K562 (cell line): Measurements from ENCODE around the gene DPPA2. TPM values are rescaled to one million over a fixed set of nuclear protein-coding genes. Genes with fewer than 3 reads are reported as not detected.

Experiments
- ATAC-seq: fragments of 200-7000 bp; cut with Tn5 transposase; 3 replicates; pipeline ENCODE4 v1.9.1; 2020; ENCODE audit warnings: moderate library complexity
- BruUV-seq: library from RNA; stranded (reverse); fragments of 400-500 nt; replicated peaks from 2 replicates; lab custom pipeline; 2021; lab: Mats Ljungman, UMichigan
- CTCF ChIA-PET: fragments of 300-600 bp; formaldehyde crosslinking; extraction: SDS; loops from one replicate; lab custom pipeline; 2021; ENCODE audit warnings: low intra/inter-chr PET ratio; lab: Yijun Ruan, JAX
- POLR2A ChIA-PET: fragments of 300-600, 350-650 bp; sonication (Branson Sonifier 250); formaldehyde crosslinking; extraction: SDS; loops from one replicate; lab custom pipeline; 2021; ENCODE audit warnings: antibody characterized with exemption, inconsistent platforms; lab: Yijun Ruan, JAX
- DNase-seq, 4 experiments: peaks; one replicate each; pipeline versions ENCODE4 v3.0.0 to v3.0.0-alpha.2; 2011 to 2018; ENCODE audit warnings: low spot score in 3 of 4, mixed read lengths in 3 of 4; ENCODE audit errors: extremely low read depth in 1 of 4
- FAIRE-seq: peaks from 2 replicates; lab custom pipeline; 2011; peaks lifted over from hg19 to GRCh38; lab: Jason Lieb, UNC
- H2AFZ ChIP-seq: 2 replicates; pipeline ENCODE4 v1.6.0; 2011; ENCODE audit warnings: low read depth, low read length, control low read depth, inconsistent platforms
- H3K27ac ChIP-seq: fragments of 200-600 bp; 3 replicates; pipeline ENCODE4 v1.8.0; 2011; ENCODE audit warnings: low read depth, mild to moderate bottlenecking, control low read depth, inconsistent platforms, low read length, moderate library complexity, mixed read lengths; ENCODE audit errors: extremely low read depth
- H3K27me3 ChIP-seq, 2 experiments: fragments of 300-600 bp in 1 of 2; 2 replicates in 1 of 2; 3 replicates in 1 of 2; pipeline versions ENCODE4 v1.6.0 to v1.8.0; 2011; ENCODE audit warnings: inconsistent platforms in 2 of 2, low read length in 2 of 2, mild to moderate bottlenecking in 1 of 2, mixed read lengths in 1 of 2, moderate library complexity in 1 of 2; ENCODE audit not compliant: control insufficient read depth in 2 of 2, insufficient read depth in 2 of 2
- H3K36me3 ChIP-seq: fragments of 300-600 bp; 3 replicates; pipeline ENCODE4 v1.8.0; 2011; ENCODE audit warnings: mild to moderate bottlenecking, low read length, inconsistent platforms; ENCODE audit not compliant: control insufficient read depth, insufficient read depth
- H3K4me1 ChIP-seq, 2 experiments: fragments of 200-600 bp in 1 of 2; replicated peaks in 1 of 2; 2 replicates in 1 of 2; 3 replicates in 1 of 2; pipeline versions ENCODE4 v1.5.1 to v1.8.0; 2011; ENCODE audit warnings: inconsistent platforms in 2 of 2, low read length in 2 of 2, mild to moderate bottlenecking in 1 of 2, mixed read lengths in 1 of 2, moderate library complexity in 1 of 2; ENCODE audit not compliant: control insufficient read depth in 2 of 2, insufficient read depth in 2 of 2
- H3K4me2 ChIP-seq: 2 replicates; pipeline ENCODE4 v1.6.1; 2011; ENCODE audit warnings: low read length, control low read depth, inconsistent platforms, mixed read lengths; ENCODE audit not compliant: insufficient read depth
- H3K4me3 ChIP-seq: fragments of 200-600 bp; sonication (generic), shearing (Covaris generic); 2 replicates; pipeline ENCODE4 v1.5.1; 2016; ENCODE audit warnings: control low read depth, inconsistent platforms
- H3K79me2 ChIP-seq: fragments of 200-600 bp; 3 replicates; pipeline ENCODE4 v1.8.0; 2011; ENCODE audit warnings: low read length, inconsistent platforms; ENCODE audit not compliant: control insufficient read depth, insufficient read depth
- H3K9ac ChIP-seq, 2 experiments: 2 replicates each; pipeline versions ENCODE4 v1.6.0 to v1.6.1; 2011; ENCODE audit warnings: low read depth in 2 of 2, low read length in 2 of 2, control low read depth in 1 of 2, inconsistent platforms in 1 of 2, mild to moderate bottlenecking in 1 of 2, mixed read lengths in 1 of 2; ENCODE audit not compliant: insufficient read depth in 1 of 2
- H3K9me1 ChIP-seq: one replicate; pipeline ENCODE4 v1.6.0; 2011; ENCODE audit warnings: inconsistent platforms, mild to moderate bottlenecking, low read length, moderate library complexity; ENCODE audit not compliant: control insufficient read depth, insufficient read depth
- H3K9me3 ChIP-seq: replicated peaks from 2 replicates; pipeline ENCODE4 v1.5.1; 2011; ENCODE audit warnings: low read depth, low read length, inconsistent platforms; ENCODE audit not compliant: control insufficient read depth, insufficient read depth
- H4K20me1 ChIP-seq: replicated peaks from 2 replicates; pipeline ENCODE4 v1.6.1; 2011; ENCODE audit warnings: low read length, inconsistent platforms, mixed read lengths; ENCODE audit not compliant: control insufficient read depth, insufficient read depth
- C11orf30 ChIP-seq: fragments of 450-650 bp; IDR thresholded peaks from 2 replicates; pipeline ENCODE4 v1.6.1; 2016; ENCODE audit warnings: low read depth, mild to moderate bottlenecking
- ETV5 ChIP-seq: sonication (generic); formaldehyde crosslinking; IDR thresholded peaks from 2 replicates; pipeline ENCODE4 v1.4.0; 2020; ENCODE audit warnings: low read depth, mild to moderate bottlenecking, missing genetic modification reagents
- MCM7 ChIP-seq, 2 experiments: fragments of 450-650 bp; IDR thresholded peaks; 2 replicates each; pipeline ENCODE4 v1.6.1; 2016 to 2018
- RBM34 ChIP-seq: fragments of 200-400 bp; formaldehyde crosslinking; IDR thresholded peaks from 2 replicates; pipeline ENCODE4 v1.6.1; 2018; ENCODE audit warnings: low read length, borderline replicate concordance; ENCODE audit not compliant: insufficient read depth
- RNF2 ChIP-seq: sonication (generic); IDR thresholded peaks from 2 replicates; pipeline ENCODE4 v1.6.1; 2016
- THRAP3 ChIP-seq: fragments of 450-650 bp; IDR thresholded peaks from 2 replicates; pipeline ENCODE4 v1.6.1; 2016; ENCODE audit warnings: mild to moderate bottlenecking, inconsistent platforms, borderline replicate concordance
- ZBTB17 ChIP-seq: fragments of 450-650 bp; formaldehyde crosslinking; IDR thresholded peaks from 2 replicates; pipeline ENCODE4 v1.4.0; 2020; ENCODE audit warnings: mild to moderate bottlenecking
- ZFPM2 ChIP-seq: fragments of 250-450 bp; sonication (Bioruptor Pico); IDR thresholded peaks from 2 replicates; pipeline ENCODE4 v1.5.1; 2022; ENCODE audit warnings: mild to moderate bottlenecking
- ZNF23 ChIP-seq: fragments of 250-450 bp; sonication (Bioruptor Pico); IDR thresholded peaks from 2 replicates; pipeline ENCODE4 v1.4.0; 2020; ENCODE audit warnings: mild to moderate bottlenecking
- ZNF644 ChIP-seq: fragments of 200-800 bp; sonication (Bioruptor generic); IDR thresholded peaks from 2 replicates; pipeline ENCODE4 v1.6.1; 2016; ENCODE audit warnings: low read depth, missing genetic modification characterization, missing compliant biosample characterization
- ZNF785 ChIP-seq: fragments of 250-450 bp; sonication (Bioruptor Pico); IDR thresholded peaks from 2 replicates; pipeline ENCODE4 v1.4.0; 2020; ENCODE audit warnings: mild to moderate bottlenecking
- WGBS: fragments of 100-300 bp; shearing (Covaris generic); methylation state at CpG from one replicate; pipeline ENCODE4 v1.1.6; 2016; ENCODE audit warnings: low coverage, mixed read lengths; ENCODE audit not compliant: insufficient coverage; ENCODE audit errors: missing lambda C conversion rate; 5-methylcytosine and 5-hydroxymethylcytosine counted together
- in situ Hi-C: fragments of 300-500 bp; cut with MboI; formaldehyde crosslinking; loops from 4 replicates; pipeline ENCODE4 v1.15.0; 2018; ENCODE audit warnings: inconsistent platforms, mixed read lengths
- intact Hi-C: fragments of 100-400 bp; cut with micrococcal nuclease; formaldehyde crosslinking; loops from 2 replicates; pipeline ENCODE4 v1.14.2; 2022
- polyA plus RNA-seq, 8 experiments: library from polyadenylated mRNA; depleted of rRNA in 4 of 8; stranded (reverse) in 5 of 8; unstranded in 3 of 8; fragments of >200 nt; fragmentation: Nextera tagmentation in 2 of 8; fragmentation: Illumina TruSeq in 1 of 8; extraction: Ambion mirVana in 2 of 8; extraction: Trizol in 1 of 8; gene quantifications; 2 replicates each; pipeline versions ENCODE4 v1.2.1 to v1.2.3, GENCODE V29; 2011 to 2014; ENCODE audit warnings: inconsistent platforms in 1 of 8, missing spikeins in 1 of 8
- total RNA-seq, 7 experiments: library from RNA; depleted of rRNA in 6 of 7; stranded (reverse); fragments of >200 nt in 6 of 7; fragmentation: Illumina TruSeq in 2 of 7; extraction: Trizol in 2 of 7; gene quantifications; 2 replicates each; pipeline versions ENCODE4 v1.2.1 to v1.2.3, GENCODE V29; 2011 to 2021; ENCODE audit warnings: low replicate concordance in 1 of 7

Gene DPPA2
- total and polyA plus RNA-seq, 9 of the 15 experiments (the other 6 are each of a cell fraction or from before 2014, with no cell fraction given): 0.04 TPM; not detected in 8

DNA sequence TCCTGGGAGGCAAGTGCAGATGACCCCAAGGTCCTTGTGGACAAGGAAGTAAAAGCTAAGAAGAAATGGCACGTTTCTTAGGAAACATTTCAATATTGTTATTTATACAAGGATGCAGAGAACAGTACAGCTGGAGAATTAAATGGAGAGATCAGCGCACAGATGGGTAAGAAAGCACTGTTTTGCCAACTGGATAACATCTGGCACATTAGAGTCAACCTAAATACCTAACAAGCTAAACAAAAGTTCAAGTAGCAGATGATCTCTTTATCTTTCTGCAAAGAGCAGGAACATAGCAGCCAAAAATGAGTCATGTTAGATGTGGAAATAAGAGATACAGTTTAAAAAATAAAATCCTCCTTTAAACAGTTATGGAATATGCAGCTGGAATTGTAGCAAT lies 36.7 kb upstream of the DPPA2 start:
- CTCF ChIA-PET: no interaction called here
- no TSS peak for BruUV-seq
- no peak for FAIRE-seq

DNA sequence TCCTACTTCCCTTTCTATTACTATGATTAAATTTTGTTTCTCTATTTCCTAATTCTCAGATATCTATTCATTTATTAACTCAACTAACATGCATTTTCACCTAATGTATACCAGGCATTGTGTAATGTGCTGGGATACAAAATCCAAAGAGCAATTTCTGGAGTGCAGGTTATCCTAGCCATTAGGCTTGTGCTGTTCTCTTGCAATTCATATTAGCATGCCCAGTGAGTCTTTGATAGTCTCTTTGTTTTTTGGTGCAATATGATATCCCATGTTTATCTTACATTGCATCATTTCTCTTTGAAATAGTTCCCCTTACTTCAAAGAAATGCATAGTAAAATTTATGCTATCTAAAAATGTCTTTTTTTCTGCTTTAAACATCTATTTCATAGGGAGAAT lies 34.9 kb upstream of the DPPA2 start:
- no peaks in the 10 kb centered on the region for H4K20me1 ChIP-seq
- no peak overlapping the region for H3K4me2 ChIP-seq
- H3K9me1 ChIP-seq: no peaks in the 10 kb centered on the region
- no TSS peak for BruUV-seq
- no peak overlapping the region for H3K4me3 ChIP-seq
- DNase-seq (no peak), ATAC-seq (no peak), FAIRE-seq (no peak)
- H3K4me1 ChIP-seq: no peaks in the 10 kb centered on the region
- H3K36me3 ChIP-seq: no peaks in the 10 kb centered on the region
- TF ChIP-seq ZNF644: no peak
- no peak for TF ChIP-seq ZFPM2 (CRISPR knock-in tag)
- TF ChIP-seq C11orf30: no peak
- no peak for TF ChIP-seq RNF2
- no peak for TF ChIP-seq THRAP3
- no peak overlapping the region for H3K27ac ChIP-seq
- in situ Hi-C loops (no loop called here), intact Hi-C loops (no loop called here)
- H3K9me3 ChIP-seq: no peaks in the 10 kb centered on the region
- no peak overlapping the region for H3K9ac ChIP-seq
- ChIA-PET CTCF (no interaction called here), POLR2A (no interaction called here)
- no peaks in the 10 kb centered on the region for H3K79me2 ChIP-seq
- no peaks in the 10 kb centered on the region for H3K27me3 ChIP-seq
- no peak overlapping the region for H2AFZ ChIP-seq

More for the DNA sequence above, 36.7 kb upstream of the DPPA2 start:
- no peak for TF ChIP-seq ZNF785 (CRISPR knock-in tag)
- TF ChIP-seq ZNF23 (CRISPR knock-in tag): no peak
- no peak for TF ChIP-seq ETV5
- TF ChIP-seq RBM34: no peak
- TF ChIP-seq ZBTB17 (CRISPR knock-in tag): no peak
- TF ChIP-seq MCM7 (IDR thresholded peaks at IDR 0.05): no peak
- Histone ChIP-seq H3K9ac (no peak overlapping the region), H2AFZ (no peak overlapping the region), H3K4me3 (no peak overlapping the region), H3K4me2 (no peak overlapping the region), H4K20me1 (no peaks in the 10 kb centered on the region), H3K9me1 (no peaks in the 10 kb centered on the region), H3K36me3 (no peaks in the 10 kb centered on the region), H3K79me2 (no peaks in the 10 kb centered on the region), H3K27me3 (no peaks in the 10 kb centered on the region), H3K9me3 (no peaks in the 10 kb centered on the region), H3K4me1 (no peaks in the 10 kb centered on the region), H3K27ac (no peak overlapping the region)
- in situ Hi-C loops: no loop called here
- DNase-seq (no peak), ATAC-seq (no peak)
- POLR2A ChIA-PET: no interaction called here
- intact Hi-C loops: no loop called here
- 0% methylated on average over 2 of the region's 2 CpGs for WGBS
